ENCODE measurements around the gene CCDC124.

The CCDC124 gene

DNA sequence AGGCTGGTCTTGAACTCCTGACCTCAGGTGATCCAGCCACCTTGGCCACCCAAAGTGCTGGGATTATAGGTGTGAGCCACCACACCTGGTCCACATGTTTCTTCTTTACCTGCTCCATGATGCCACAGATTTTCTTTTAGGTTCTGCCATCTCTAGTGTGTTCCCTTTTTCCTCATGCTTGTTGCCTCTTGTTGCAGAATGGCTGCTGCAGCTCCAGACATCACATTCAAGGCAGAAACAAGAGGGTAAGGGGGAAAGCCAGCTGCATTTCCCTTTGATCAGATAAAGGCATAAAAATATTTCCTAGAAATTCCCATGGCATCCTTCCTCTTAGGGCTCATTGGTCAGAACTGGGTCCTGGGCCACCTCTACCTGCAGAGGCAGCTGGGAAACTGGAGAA, 12.3 kb upstream of the CCDC124 start:
- H3K27ac ChIP-seq (ENCODE audit: low read depth, low read length, poor library complexity, severe bottlenecking), result no peak overlapping the region
- no peak overlapping the region for H3K9ac ChIP-seq (ENCODE audit: low read length)

DNA sequence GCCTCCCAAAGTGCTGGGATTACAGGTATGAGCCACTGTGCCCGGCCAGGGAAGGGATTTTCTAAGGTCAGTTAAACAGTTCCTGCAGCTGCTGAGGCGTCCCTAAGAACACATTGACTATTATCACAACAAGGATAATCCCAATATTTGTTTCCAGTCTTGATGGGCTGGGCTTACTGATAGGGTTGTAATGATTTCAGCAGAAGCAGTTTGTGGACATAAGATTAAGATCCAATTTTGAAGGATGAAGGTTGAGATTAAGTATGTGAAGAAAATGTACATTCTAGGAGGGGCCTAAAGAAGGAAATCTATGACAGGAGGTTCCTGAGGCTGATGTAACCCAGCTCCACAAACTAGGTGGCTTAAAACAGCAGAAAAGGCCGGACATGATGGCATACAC, 10.7 kb upstream of the CCDC124 start:
- Histone ChIP-seq H3K4me2 (ENCODE audit: low read length) (no peak overlapping the region), H3K36me3 (ENCODE audit: insufficient read depth, low read length) (no peaks in the 10 kb centered on the region), H4K20me1 (ENCODE audit: insufficient read depth, low read length) (no peaks in the 10 kb centered on the region), H3K9me3 (ENCODE audit: low read length) (no peaks in the 10 kb centered on the region), H3K4me3 (ENCODE audit: low read depth, low read length, poor library complexity, severe bottlenecking) (no peak overlapping the region), H3K27me3 (ENCODE audit: insufficient read depth, low read length) (no peaks in the 10 kb centered on the region), H3K9me2 (ENCODE audit: low read depth, low read length) (no peaks in the 10 kb centered on the region), H3K27ac (ENCODE audit: low read depth, low read length, poor library complexity, severe bottlenecking) (no peak overlapping the region), H3F3A (ENCODE audit: insufficient read depth, low read length) (no peaks in the 10 kb centered on the region), H3K79me2 (ENCODE audit: insufficient read depth, low read length) (no peaks in the 10 kb centered on the region), H3K9ac (ENCODE audit: low read length) (no peak overlapping the region), H3K4me1 (ENCODE audit: insufficient read depth, low read length, severe bottlenecking) (no peaks in the 10 kb centered on the region), H2AFZ (ENCODE audit: low read length) (no peak overlapping the region)
- TF ChIP-seq EZH2 (IDR thresholded peaks at IDR 0.05; ENCODE audit: borderline replicate concordance, low read length), result no peak

More for the DNA sequence above, 12.3 kb upstream of the CCDC124 start:
- no peaks in the 10 kb centered on the region for H3K9me2 ChIP-seq (ENCODE audit: low read depth, low read length)
- no peaks in the 10 kb centered on the region for H3K9me3 ChIP-seq (ENCODE audit: low read length)
- H3K36me3 ChIP-seq (ENCODE audit: insufficient read depth, low read length), result no peaks in the 10 kb centered on the region
- no peaks in the 10 kb centered on the region for H3K79me2 ChIP-seq (ENCODE audit: insufficient read depth, low read length)
- H3K27me3 ChIP-seq (ENCODE audit: insufficient read depth, low read length), result peaks cover 4% of the 10 kb centered on the region; the same call in 1 of the 2 replicates
- no peaks in the 10 kb centered on the region for H3K4me1 ChIP-seq (ENCODE audit: insufficient read depth, low read length, severe bottlenecking)
- H4K20me1 ChIP-seq (ENCODE audit: insufficient read depth, low read length), result no peaks in the 10 kb centered on the region
- H3F3A ChIP-seq (ENCODE audit: insufficient read depth, low read length), result no peaks in the 10 kb centered on the region
- H3K4me3 ChIP-seq (ENCODE audit: low read depth, low read length, poor library complexity, severe bottlenecking), result no peak overlapping the region
- H3K4me2 ChIP-seq (ENCODE audit: low read length), result no peak overlapping the region
- H2AFZ ChIP-seq (ENCODE audit: low read length), result no peak overlapping the region
- TF ChIP-seq EZH2 (IDR thresholded peaks at IDR 0.05; ENCODE audit: borderline replicate concordance, low read length), result no peak
- TF ChIP-seq, protein P1, sequence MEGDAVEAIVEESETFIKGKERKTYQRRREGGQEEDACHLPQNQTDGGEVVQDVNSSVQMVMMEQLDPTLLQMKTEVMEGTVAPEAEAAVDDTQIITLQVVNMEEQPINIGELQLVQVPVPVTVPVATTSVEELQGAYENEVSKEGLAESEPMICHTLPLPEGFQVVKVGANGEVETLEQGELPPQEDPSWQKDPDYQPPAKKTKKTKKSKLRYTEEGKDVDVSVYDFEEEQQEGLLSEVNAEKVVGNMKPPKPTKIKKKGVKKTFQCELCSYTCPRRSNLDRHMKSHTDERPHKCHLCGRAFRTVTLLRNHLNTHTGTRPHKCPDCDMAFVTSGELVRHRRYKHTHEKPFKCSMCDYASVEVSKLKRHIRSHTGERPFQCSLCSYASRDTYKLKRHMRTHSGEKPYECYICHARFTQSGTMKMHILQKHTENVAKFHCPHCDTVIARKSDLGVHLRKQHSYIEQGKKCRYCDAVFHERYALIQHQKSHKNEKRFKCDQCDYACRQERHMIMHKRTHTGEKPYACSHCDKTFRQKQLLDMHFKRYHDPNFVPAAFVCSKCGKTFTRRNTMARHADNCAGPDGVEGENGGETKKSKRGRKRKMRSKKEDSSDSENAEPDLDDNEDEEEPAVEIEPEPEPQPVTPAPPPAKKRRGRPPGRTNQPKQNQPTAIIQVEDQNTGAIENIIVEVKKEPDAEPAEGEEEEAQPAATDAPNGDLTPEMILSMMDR (IDR thresholded peaks at IDR 0.05; ENCODE audit: low read length), result no peak

GRCh38 chr19:17926044-17926443, 6.8 kb upstream of the CCDC124 start:
- no peaks in the 10 kb centered on the region for H3K9me2 ChIP-seq (ENCODE audit: low read depth, low read length)

GRCh38 chr19:17929056-17929455, 3.8 kb upstream of the CCDC124 start:
- H3K9ac ChIP-seq (ENCODE audit: low read length), result no peak overlapping the region
- H3K4me1 ChIP-seq (ENCODE audit: insufficient read depth, low read length, severe bottlenecking), result peaks cover 17% of the 10 kb centered on the region
- H3K79me2 ChIP-seq (ENCODE audit: insufficient read depth, low read length), result 0 out of 2 replicates have a peak, but pooled peaks cover 5% of the 10 kb centered on the region
- H3K4me2 ChIP-seq (ENCODE audit: low read length), result no peak overlapping the region
- no peak overlapping the region for H2AFZ ChIP-seq (ENCODE audit: low read length)
- H3K27ac ChIP-seq (ENCODE audit: low read depth, low read length, poor library complexity, severe bottlenecking), result no peak overlapping the region
- H3K27me3 ChIP-seq (ENCODE audit: insufficient read depth, low read length), result no peaks in the 10 kb centered on the region
- no peak overlapping the region for H3K4me3 ChIP-seq (ENCODE audit: low read depth, low read length, poor library complexity, severe bottlenecking)
- no peaks in the 10 kb centered on the region for H4K20me1 ChIP-seq (ENCODE audit: insufficient read depth, low read length)
- no peaks in the 10 kb centered on the region for H3K9me3 ChIP-seq (ENCODE audit: low read length)
- no peaks in the 10 kb centered on the region for H3K9me2 ChIP-seq (ENCODE audit: low read depth, low read length)
- H3F3A ChIP-seq (ENCODE audit: insufficient read depth, low read length), result no peaks in the 10 kb centered on the region
- no peaks in the 10 kb centered on the region for H3K36me3 ChIP-seq (ENCODE audit: insufficient read depth, low read length)
- TF ChIP-seq, protein P1 (IDR thresholded peaks at IDR 0.05; ENCODE audit: low read length), result no peak
- no peak for TF ChIP-seq EZH2 (IDR thresholded peaks at IDR 0.05; ENCODE audit: borderline replicate concordance, low read length)

More at GRCh38 chr19:17926044-17926443, 6.8 kb upstream of the CCDC124 start:
- Histone ChIP-seq H3K4me1 (ENCODE audit: insufficient read depth, low read length, severe bottlenecking) (no peaks in the 10 kb centered on the region), H3F3A (ENCODE audit: insufficient read depth, low read length) (no peaks in the 10 kb centered on the region), H4K20me1 (ENCODE audit: insufficient read depth, low read length) (no peaks in the 10 kb centered on the region), H3K79me2 (ENCODE audit: insufficient read depth, low read length) (no peaks in the 10 kb centered on the region), H3K9ac (ENCODE audit: low read length) (no peak overlapping the region), H3K9me3 (ENCODE audit: low read length) (no peaks in the 10 kb centered on the region), H3K4me3 (ENCODE audit: low read depth, low read length, poor library complexity, severe bottlenecking) (no peak overlapping the region), H2AFZ (ENCODE audit: low read length) (no peak overlapping the region), H3K27ac (ENCODE audit: low read depth, low read length, poor library complexity, severe bottlenecking) (no peak overlapping the region), H3K27me3 (ENCODE audit: insufficient read depth, low read length) (no peaks in the 10 kb centered on the region), H3K36me3 (ENCODE audit: insufficient read depth, low read length) (no peaks in the 10 kb centered on the region), H3K4me2 (ENCODE audit: low read length) (no peak overlapping the region)
- TF ChIP-seq EZH2 (IDR thresholded peaks at IDR 0.05; ENCODE audit: borderline replicate concordance, low read length), result no peak
- TF ChIP-seq, protein P1 (IDR thresholded peaks at IDR 0.05; ENCODE audit: low read length), result no peak

Measured in OCI-LY1 (cell line).